ENCODE results near the gene FOXA2.
"Not testable (repeated sequence)": the region's sequence is repeated elsewhere in the genome, so short reads cannot be mapped to it uniquely, and the experiment has no call there.

Gene FOXA2

DNA sequence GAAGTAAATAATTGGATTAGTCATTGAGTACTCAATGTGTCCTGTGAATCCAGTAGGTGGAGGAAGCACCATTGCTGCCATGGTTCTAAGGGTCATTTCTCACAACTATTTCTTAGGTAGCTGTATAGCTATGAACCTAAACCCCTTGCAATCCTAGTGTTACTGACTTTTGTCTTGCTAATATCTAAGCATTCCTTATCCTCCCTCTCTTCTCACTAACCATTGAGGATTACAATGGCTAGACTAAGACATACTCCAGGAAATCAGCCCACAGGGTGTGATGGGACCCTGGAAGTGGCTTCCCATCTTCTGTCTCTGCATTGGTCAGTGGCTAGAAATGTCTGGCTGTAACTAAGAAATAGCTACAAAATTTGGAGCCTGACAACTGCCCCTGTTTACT, 27.3 kb upstream of the FOXA2 start:
- Histone ChIP-seq H3K36me3 (ENCODE audit: insufficient read depth, low read length) (no peaks in the 10 kb centered on the region), H3K9me3 (replicated peaks; ENCODE audit: low read length) (no peaks in the 10 kb centered on the region), H3K9ac (ENCODE audit: low read depth, low read length) (no peak overlapping the region), H3K4me1 (ENCODE audit: control insufficient read depth, insufficient read depth, low read length) (no peaks in the 10 kb centered on the region), H3K4me2 (ENCODE audit: low read length) (no peak overlapping the region), H3K4me3 (ENCODE audit: low read length) (no peak overlapping the region), H3K27me3 (ENCODE audit: control insufficient read depth, insufficient read depth, low read length) (peaks cover 14% of the 10 kb centered on the region)

- H3K4me2 ChIP-seq (ENCODE audit: low read length), result no peak overlapping the region
- no peak overlapping the region for H3K4me3 ChIP-seq (ENCODE audit: low read length)
- no peaks in the 10 kb centered on the region for H3K9me3 ChIP-seq (replicated peaks; ENCODE audit: low read length)
- peaks cover 5% of the 10 kb centered on the region for H3K27me3 ChIP-seq (ENCODE audit: control insufficient read depth, insufficient read depth, low read length)
- no peak overlapping the region for H3K9ac ChIP-seq (ENCODE audit: low read depth, low read length)
- no peaks in the 10 kb centered on the region for H3K4me1 ChIP-seq (ENCODE audit: control insufficient read depth, insufficient read depth, low read length)
- no peaks in the 10 kb centered on the region for H3K36me3 ChIP-seq (ENCODE audit: insufficient read depth, low read length)
Observed at GRCh38 chr20:22607695-22608094, 23.3 kb upstream of the FOXA2 start.

- Histone ChIP-seq H3K4me3 (ENCODE audit: low read length) (no peak overlapping the region), H3K4me1 (ENCODE audit: control insufficient read depth, insufficient read depth, low read length) (no peaks in the 10 kb centered on the region), H3K36me3 (ENCODE audit: insufficient read depth, low read length) (no peaks in the 10 kb centered on the region), H3K9ac (ENCODE audit: low read depth, low read length) (no peak overlapping the region), H3K9me3 (replicated peaks; ENCODE audit: low read length) (no peaks in the 10 kb centered on the region), H3K27me3 (ENCODE audit: control insufficient read depth, insufficient read depth, low read length) (peaks cover 5% of the 10 kb centered on the region), H3K4me2 (ENCODE audit: low read length) (no peak overlapping the region)
Observed at GRCh38 chr20:22604815-22605214, 20.4 kb upstream of the FOXA2 start.

GRCh38 chr20:22601361-22602141, 17.2 kb upstream of the FOXA2 start:
- H3K4me2 ChIP-seq (ENCODE audit: low read length), result no peak overlapping the region
- H3K9me3 ChIP-seq (replicated peaks; ENCODE audit: low read length), result no peaks in the 10 kb centered on the region
- H3K9ac ChIP-seq (ENCODE audit: low read depth, low read length), result no peak overlapping the region
- H3K4me1 ChIP-seq (ENCODE audit: control insufficient read depth, insufficient read depth, low read length), result no peaks in the 10 kb centered on the region
- no peaks in the 10 kb centered on the region for H3K36me3 ChIP-seq (ENCODE audit: insufficient read depth, low read length)
- no peak overlapping the region for H3K4me3 ChIP-seq (ENCODE audit: low read length)
- peaks cover 5% of the 10 kb centered on the region for H3K27me3 ChIP-seq (ENCODE audit: control insufficient read depth, insufficient read depth, low read length)

DNA sequence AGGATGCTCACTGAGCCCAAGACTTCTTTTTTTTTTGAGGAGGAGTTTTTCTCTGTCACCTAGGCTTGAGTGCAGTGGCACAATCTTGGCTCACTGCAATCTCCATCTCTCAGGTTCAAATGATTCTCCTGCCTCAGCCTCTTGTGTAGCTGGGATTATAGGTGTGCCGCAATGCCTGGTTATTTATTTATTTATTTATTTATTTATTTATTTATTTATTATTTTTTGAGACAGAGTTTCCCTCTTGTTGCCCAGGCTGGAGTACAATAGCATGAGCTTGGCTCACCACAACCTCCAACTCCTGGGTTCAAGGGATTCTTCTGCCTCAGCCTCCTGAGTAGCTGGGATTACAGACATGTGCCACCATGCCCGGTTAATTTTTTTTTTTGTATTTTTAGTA, 14.9 kb upstream of the FOXA2 start:
- H3K9me3 ChIP-seq (replicated peaks; ENCODE audit: low read length); H3K36me3 ChIP-seq (ENCODE audit: insufficient read depth, low read length); H3K4me2 ChIP-seq (ENCODE audit: low read length); H3K4me3 ChIP-seq (ENCODE audit: low read length); H3K4me1 ChIP-seq (ENCODE audit: control insufficient read depth, insufficient read depth, low read length); H3K9ac ChIP-seq (ENCODE audit: low read depth, low read length): not testable (repeated sequence)
- H3K27me3 ChIP-seq (ENCODE audit: control insufficient read depth, insufficient read depth, low read length), result peaks cover 10% of the 10 kb centered on the region

DNA sequence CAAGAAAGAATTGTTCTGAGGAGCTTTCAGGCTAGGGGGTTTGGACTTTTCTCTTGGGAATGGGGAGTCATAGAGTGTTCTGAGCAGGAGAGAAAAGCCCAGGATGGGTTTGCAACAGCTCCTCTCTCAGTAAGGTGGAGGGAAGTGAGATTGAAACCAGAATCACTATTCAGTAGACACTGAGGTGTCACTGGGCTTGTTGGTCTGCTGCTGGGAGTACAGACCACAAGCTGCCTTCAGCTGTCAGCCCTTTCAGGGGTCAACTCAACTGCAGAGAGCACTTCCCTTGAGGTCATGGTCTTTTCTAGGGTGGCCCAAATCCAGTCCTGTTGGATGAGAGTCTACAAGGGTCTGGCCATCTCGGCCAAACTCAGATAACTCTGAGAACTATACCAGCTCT, 12.9 kb upstream of the FOXA2 start:
- no peaks in the 10 kb centered on the region for H3K9me3 ChIP-seq (replicated peaks; ENCODE audit: low read length)
- no peaks in the 10 kb centered on the region for H3K36me3 ChIP-seq (ENCODE audit: insufficient read depth, low read length)
- no peak overlapping the region for H3K9ac ChIP-seq (ENCODE audit: low read depth, low read length)
- no peak overlapping the region for H3K4me3 ChIP-seq (ENCODE audit: low read length)
- H3K4me1 ChIP-seq (ENCODE audit: control insufficient read depth, insufficient read depth, low read length), result no peaks in the 10 kb centered on the region
- H3K4me2 ChIP-seq (ENCODE audit: low read length), result no peak overlapping the region
- peaks cover 18% of the 10 kb centered on the region for H3K27me3 ChIP-seq (ENCODE audit: control insufficient read depth, insufficient read depth, low read length)

DNA sequence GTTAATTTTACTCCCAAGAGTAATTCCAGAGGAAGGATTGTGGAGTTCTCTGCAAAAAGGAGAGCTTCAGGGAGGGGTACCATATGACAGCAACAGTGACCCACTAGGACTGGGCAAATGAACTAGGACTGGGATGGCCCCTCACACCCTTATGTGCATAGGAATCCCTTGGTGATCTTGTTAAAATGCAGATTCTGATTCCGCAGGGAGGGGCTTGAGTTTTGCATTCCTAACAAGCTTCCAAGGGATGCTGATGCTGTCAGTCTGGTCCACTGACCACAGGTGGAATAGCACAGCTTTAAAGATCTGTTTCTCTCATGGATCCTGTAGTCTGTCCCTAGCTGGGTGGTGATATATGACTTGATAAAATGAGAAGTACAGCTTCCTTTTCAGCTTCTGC, 6.3 kb upstream of the FOXA2 start:
- Histone ChIP-seq H3K4me2 (ENCODE audit: low read length) (no peak overlapping the region), H3K4me1 (ENCODE audit: control insufficient read depth, insufficient read depth, low read length) (no peaks in the 10 kb centered on the region), H3K36me3 (ENCODE audit: insufficient read depth, low read length) (no peaks in the 10 kb centered on the region), H3K27me3 (ENCODE audit: control insufficient read depth, insufficient read depth, low read length) (peaks cover 70% of the 10 kb centered on the region), H3K9me3 (replicated peaks; ENCODE audit: low read length) (no peaks in the 10 kb centered on the region), H3K4me3 (ENCODE audit: low read length) (no peak overlapping the region), H3K9ac (ENCODE audit: low read depth, low read length) (no peak overlapping the region)

DNA sequence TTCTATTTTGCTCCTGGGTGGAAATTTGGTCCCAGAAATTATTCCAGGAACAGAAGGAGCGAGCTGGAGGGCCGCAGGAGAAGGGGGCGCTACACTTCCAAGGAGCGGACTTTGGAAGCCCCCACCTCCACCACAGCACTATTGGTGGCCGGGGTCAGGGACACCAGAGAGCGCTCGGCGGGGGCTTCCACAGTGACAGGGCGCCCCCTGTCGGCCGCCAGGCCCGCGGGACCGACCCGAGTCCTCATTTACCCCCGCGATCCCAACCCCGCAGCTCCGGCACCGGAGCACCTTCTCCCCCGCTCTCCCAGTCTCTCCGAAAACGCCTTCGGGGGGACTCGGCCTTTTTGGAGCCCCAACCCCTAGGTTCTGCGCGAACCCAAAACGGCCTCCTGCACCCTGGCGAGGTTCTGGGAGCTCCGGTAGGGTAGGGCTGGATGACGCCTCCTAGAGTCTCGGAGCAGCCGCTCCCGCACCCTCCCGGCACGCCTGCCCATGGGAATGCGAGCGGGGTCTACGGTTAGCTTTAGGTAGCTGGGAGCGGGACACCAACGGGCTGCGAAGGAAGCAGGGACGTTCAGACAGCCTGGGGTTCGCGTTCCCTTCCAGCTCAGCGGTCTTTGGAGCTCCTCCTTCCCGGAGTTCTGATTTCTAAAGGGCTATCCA, 2.4 kb upstream of the FOXA2 start:
- Histone ChIP-seq H3K36me3 (ENCODE audit: insufficient read depth, low read length) (no peaks in the 10 kb centered on the region), H3K4me2 (ENCODE audit: low read length) (no peak overlapping the region), H3K27me3 (ENCODE audit: control insufficient read depth, insufficient read depth, low read length) (peaks cover 84% of the 10 kb centered on the region), H3K9me3 (replicated peaks; ENCODE audit: low read length) (peaks cover 4% of the 10 kb centered on the region), H3K4me1 (ENCODE audit: control insufficient read depth, insufficient read depth, low read length) (peaks cover 7% of the 10 kb centered on the region), H3K4me3 (ENCODE audit: low read length) (no peak overlapping the region), H3K9ac (ENCODE audit: low read depth, low read length) (no peak overlapping the region)

DNA sequence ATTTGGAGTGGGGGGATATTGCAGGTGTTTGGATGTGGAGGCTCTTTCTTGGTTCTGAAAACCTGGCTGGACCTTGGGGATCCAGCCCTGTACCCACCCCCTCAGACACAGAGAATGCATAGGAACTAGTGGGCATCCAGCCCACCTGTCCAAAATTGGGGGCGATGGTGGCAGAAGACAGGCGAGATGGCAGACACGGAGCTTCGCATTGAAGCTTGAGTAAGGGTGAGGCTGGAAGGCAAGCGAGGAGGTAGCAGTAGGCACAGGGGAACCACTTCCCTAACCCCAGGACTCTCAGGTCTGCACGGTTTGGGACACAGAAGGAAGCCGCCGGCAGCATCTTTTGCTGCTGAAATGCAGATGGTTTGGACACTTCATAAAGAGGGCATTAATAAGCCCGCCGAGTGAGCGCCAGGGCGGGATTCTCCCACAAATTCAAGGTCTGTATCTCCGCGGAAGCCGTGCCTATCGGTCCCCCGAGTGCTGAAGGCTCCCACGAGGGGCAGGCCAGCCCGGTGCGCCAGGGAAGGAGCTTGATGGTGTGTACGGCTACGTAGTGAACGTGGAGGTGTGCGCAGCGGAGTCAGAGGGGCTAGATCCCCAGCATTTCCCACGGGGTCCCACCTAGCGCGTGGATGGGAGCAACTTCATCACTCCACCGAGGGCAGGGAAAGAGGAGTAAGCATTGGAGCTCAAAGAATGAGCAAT, 1.6 kb upstream of the FOXA2 start:
- Histone ChIP-seq H3K36me3 (ENCODE audit: insufficient read depth, low read length) (no peaks in the 10 kb centered on the region), H3K4me2 (ENCODE audit: low read length) (no peak overlapping the region), H3K27me3 (ENCODE audit: control insufficient read depth, insufficient read depth, low read length) (peaks cover 89% of the 10 kb centered on the region), H3K4me1 (ENCODE audit: control insufficient read depth, insufficient read depth, low read length) (peaks cover 7% of the 10 kb centered on the region), H3K4me3 (ENCODE audit: low read length) (no peak overlapping the region), H3K9me3 (replicated peaks; ENCODE audit: low read length) (peaks cover 4% of the 10 kb centered on the region), H3K9ac (ENCODE audit: low read depth, low read length) (no peak overlapping the region)

DNA sequence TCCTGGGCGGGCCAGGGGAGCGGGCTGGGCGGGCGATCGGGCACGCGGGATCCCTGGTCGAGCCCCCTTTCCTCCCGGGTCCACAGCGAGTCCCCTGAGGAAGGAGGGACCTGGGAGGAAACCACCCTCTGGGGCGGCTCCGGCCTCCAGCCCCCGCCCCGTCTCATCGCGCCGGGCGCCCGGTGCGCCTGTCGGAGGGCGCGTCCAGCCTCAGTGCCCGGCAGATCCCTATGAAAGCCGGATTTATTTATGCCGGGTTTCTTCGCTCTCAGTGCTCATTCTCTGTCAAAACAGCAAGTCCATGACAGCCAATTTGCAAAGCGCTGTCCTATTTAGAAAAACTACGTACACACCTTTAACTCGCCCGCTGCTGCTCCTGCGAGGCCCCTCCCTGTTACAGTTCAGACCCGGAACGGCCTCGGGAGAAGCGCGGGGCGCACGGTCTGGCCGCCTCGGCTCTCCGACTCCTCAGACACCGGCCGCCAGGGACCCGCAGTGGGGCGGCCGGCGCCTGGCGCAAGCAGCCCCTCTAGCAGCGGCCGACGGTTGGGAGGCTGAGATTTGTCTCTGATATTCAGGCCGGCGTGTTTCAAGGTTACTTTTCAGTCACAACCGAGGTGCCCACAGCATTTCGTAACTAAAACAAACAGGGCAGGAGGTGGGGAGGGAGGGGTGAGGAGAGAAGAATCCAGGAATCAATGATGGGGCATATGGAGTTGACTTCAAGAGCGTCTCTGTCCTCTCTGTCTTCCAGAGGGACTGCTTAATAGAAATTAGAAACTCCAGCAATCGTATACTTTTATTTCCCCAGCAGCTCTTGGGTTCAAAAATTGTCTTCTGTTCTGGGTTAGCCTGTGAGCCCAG, 782 bp upstream of the FOXA2 start:
- Histone ChIP-seq H3K4me1 (ENCODE audit: control insufficient read depth, insufficient read depth, low read length) (peaks cover 7% of the 10 kb centered on the region), H3K9ac (ENCODE audit: low read depth, low read length) (no peak overlapping the region), H3K4me3 (ENCODE audit: low read length) (no peak overlapping the region), H3K36me3 (ENCODE audit: insufficient read depth, low read length) (no peaks in the 10 kb centered on the region), H3K4me2 (ENCODE audit: low read length) (no peak overlapping the region), H3K27me3 (ENCODE audit: control insufficient read depth, insufficient read depth, low read length) (peaks cover 89% of the 10 kb centered on the region), H3K9me3 (replicated peaks; ENCODE audit: low read length) (peaks cover 4% of the 10 kb centered on the region)
